Glutamatergic neuron (in vitro differentiated cells): ENCODE measurements around the gene CLIP1. TPM values are rescaled to one million over a fixed set of nuclear protein-coding genes. Genes with fewer than 3 reads are reported as not detected.
"Not testable (repeated sequence)": the region's sequence is repeated elsewhere in the genome, so short reads cannot be mapped to it uniquely, and the experiment has no call there.

Source experiments
- DNase-seq: peaks from one replicate; pipeline ENCODE4 v3.0.0; 2022
- H3K27ac Mint-ChIP-seq: one replicate; pipeline ENCODE4 v1.8.0; 2020; ENCODE audit warnings: mild to moderate bottlenecking, mixed read lengths, inconsistent platforms; ENCODE audit not compliant: unreplicated experiment
- H3K27me3 Mint-ChIP-seq: one replicate; pipeline ENCODE4 v1.8.0; 2020; ENCODE audit warnings: mild to moderate bottlenecking, moderate library complexity, mixed read lengths, inconsistent platforms; ENCODE audit not compliant: unreplicated experiment
- H3K36me3 Mint-ChIP-seq: one replicate; pipeline ENCODE4 v1.8.0; 2020; ENCODE audit warnings: mild to moderate bottlenecking, mixed read lengths, inconsistent platforms; ENCODE audit not compliant: unreplicated experiment
- H3K4me1 Mint-ChIP-seq: one replicate; pipeline ENCODE4 v1.8.0; 2020; ENCODE audit warnings: mild to moderate bottlenecking, low read depth, mixed read lengths, inconsistent platforms; ENCODE audit not compliant: unreplicated experiment
- H3K4me3 Mint-ChIP-seq: one replicate; pipeline ENCODE4 v1.8.0; 2020; ENCODE audit warnings: mild to moderate bottlenecking, mixed read lengths, inconsistent platforms; ENCODE audit not compliant: unreplicated experiment
- H3K9me3 Mint-ChIP-seq: one replicate; pipeline ENCODE4 v1.8.0; 2020; ENCODE audit warnings: mild to moderate bottlenecking, moderate library complexity, mixed read lengths, inconsistent platforms; ENCODE audit not compliant: unreplicated experiment
- total RNA-seq: library from RNA; stranded (reverse); fragmentation: NEBNext Ultra II Directional; extraction: Animal tissue kit (Norgen Biotek cat#: 25700); gene quantifications from one replicate; pipeline ENCODE4 v1.2.1, GENCODE V29; 2021; ENCODE audit not compliant: unreplicated experiment
- TF ChIP-seq, protein P1 (sequence below): fragments of 200-600 bp; sonication (generic); IDR thresholded peaks from one replicate; pipeline ENCODE4 v1.5.0; 2021; ENCODE audit not compliant: partially characterized antibody, unreplicated experiment

The CLIP1 gene
- total RNA-seq, 1 donor from 2014 or later, result 65.7 TPM

DNA sequence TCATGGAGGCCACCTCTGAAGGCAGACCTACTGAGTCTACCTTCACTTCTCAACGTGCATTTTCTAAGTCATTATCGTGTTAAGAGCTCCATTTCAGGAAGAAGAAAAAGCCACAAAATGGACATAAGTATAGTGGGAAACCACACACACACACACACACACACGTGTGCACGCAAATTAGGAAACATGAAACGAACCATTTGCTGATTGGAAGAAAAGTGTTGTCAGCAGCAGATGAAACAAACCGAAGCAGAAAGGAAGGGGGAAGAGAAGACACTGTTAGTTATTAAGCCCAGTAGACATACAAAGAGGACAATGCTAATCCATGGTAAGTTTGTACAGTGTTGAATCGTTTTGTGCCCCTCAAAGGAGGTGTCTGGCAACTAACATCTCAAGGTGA is 146.2 kb downstream of the CLIP1 start:
- TF ChIP-seq, protein P1, sequence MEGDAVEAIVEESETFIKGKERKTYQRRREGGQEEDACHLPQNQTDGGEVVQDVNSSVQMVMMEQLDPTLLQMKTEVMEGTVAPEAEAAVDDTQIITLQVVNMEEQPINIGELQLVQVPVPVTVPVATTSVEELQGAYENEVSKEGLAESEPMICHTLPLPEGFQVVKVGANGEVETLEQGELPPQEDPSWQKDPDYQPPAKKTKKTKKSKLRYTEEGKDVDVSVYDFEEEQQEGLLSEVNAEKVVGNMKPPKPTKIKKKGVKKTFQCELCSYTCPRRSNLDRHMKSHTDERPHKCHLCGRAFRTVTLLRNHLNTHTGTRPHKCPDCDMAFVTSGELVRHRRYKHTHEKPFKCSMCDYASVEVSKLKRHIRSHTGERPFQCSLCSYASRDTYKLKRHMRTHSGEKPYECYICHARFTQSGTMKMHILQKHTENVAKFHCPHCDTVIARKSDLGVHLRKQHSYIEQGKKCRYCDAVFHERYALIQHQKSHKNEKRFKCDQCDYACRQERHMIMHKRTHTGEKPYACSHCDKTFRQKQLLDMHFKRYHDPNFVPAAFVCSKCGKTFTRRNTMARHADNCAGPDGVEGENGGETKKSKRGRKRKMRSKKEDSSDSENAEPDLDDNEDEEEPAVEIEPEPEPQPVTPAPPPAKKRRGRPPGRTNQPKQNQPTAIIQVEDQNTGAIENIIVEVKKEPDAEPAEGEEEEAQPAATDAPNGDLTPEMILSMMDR, result no peak
- DNase-seq, result no peak
- Mint-ChIP-seq H3K4me1 (no peaks in the 10 kb centered on the region), H3K9me3 (peaks cover 1% of the 10 kb centered on the region), H3K4me3 (no peak overlapping the region), H3K27me3 (no peaks in the 10 kb centered on the region), H3K36me3 (no peaks in the 10 kb centered on the region), H3K27ac (no peak overlapping the region)

DNA sequence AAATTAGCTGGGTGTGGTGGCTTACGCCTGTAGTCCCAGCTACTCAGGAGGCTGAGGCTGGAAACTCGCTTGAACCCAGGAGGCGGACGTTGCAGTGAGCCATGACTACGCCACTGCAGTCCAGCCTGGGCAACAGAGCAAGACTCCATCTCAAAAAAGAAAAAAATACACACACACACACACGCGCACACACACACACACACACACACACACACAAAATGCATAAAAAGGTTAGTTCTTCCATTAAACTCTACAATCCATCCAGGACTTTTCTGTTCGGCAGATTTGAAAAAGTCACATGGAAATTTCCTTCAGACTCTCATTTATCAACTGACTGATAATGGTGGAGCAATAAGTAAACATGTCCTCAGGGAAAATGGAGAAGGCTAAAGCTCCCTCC is 147.0 kb downstream of the CLIP1 start:
- Mint-ChIP-seq H3K9me3 (peaks cover 1% of the 10 kb centered on the region), H3K27me3 (no peaks in the 10 kb centered on the region), H3K27ac (no peak overlapping the region), H3K4me1 (no peaks in the 10 kb centered on the region), H3K4me3 (no peak overlapping the region), H3K36me3 (no peaks in the 10 kb centered on the region)
- TF ChIP-seq, protein P1, result no peak
- DNase-seq, result no peak

DNA sequence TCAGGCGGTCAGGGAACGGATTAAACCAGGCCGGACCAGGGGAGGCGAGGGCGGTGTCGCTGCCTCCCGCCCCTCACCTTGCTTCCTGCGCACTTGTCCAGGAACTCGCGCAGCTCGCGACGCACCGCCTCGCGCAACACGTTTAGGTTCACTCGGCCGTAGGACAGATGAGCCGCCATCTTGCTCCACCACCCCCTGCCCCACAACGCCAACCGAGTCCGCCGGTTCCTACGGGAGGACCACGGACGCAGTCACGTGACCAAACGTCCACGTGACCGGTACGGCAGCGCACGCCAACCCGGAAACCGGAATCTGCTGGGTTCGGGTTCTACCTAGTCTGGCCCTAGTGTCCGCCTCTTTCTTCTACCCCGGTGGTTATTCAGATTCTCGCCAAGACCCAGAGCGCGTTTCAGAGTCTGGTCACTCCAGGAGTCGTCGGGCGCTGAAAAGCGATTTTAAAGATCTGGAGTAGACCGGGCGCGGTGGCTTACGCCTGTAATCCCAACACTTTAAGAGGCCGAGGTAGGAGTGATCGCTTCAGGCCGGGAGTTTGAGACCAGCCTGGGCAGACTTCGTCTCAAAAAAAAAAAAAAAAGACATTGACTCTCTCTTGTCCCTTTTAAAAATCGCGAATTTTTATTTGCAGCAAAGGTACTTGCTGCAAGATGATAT is 156.1 kb downstream of the CLIP1 start, which contains the start of gene VPS33A:
Gene VPS33A, minus strand, starts transcription at position 265 of the 672 bp plus-strand sequence. Its CDS starts 86 bp downstream, at position 179.
- TF ChIP-seq, protein P1, result no peak
- Mint-ChIP-seq H3K27me3 (peaks cover 16% of the 10 kb centered on the region), H3K27ac (peak within 1 kb of the TSS; percentile 97), H3K36me3 (peaks cover 4% of the 10 kb centered on the region), H3K4me3 (peak within 1 kb of the TSS; percentile 97), H3K4me1 (peaks cover 4% of the 10 kb centered on the region), H3K9me3 (peaks cover 13% of the 10 kb centered on the region)
- DNase-seq, result peak; percentile 98

DNA sequence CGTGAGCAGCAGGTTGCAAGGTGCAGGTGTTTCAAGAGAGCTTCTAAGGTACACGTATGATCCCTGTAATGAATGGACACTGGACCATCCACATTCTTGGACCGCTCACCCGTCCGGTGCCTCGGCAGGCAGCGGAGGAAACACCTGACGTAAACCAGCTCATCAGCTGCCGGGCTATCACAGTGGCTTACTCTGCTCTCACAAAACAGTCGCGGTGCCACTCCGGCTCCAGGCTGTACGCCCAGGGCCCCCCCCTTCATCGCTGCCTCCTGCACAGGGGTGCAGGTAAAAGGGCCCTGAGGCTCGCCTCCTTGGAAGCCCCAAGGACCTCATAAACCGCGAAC is 156.6 kb downstream of the CLIP1 start:
- Mint-ChIP-seq H3K4me1 (peaks cover 4% of the 10 kb centered on the region), H3K27ac (peak overlapping the region; percentile 97), H3K9me3 (peaks cover 13% of the 10 kb centered on the region), H3K27me3 (peaks cover 16% of the 10 kb centered on the region), H3K36me3 (peaks cover 4% of the 10 kb centered on the region), H3K4me3 (peak overlapping the region; percentile 97)
- TF ChIP-seq, protein P1, result no peak
- DNase-seq, result no peak

DNA sequence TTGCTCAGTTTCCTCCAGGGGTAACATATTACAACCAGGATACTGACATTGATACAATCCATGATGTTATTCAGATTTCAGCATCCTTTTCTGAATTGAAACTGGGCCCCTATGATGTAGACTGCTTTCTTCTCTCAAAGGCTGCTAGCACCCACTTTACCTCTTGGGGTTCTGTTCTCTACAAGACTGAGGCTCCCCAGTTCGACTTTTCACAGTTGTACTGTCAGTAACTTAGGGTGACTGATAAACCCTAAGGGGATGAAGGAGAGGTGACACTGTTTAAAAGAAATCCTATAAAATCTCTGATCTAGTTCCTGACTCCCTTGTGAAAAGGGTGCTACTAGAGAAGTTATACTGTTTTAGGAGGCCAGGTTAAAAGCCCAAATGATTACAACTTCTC is 157.0 kb downstream of the CLIP1 start:
- Mint-ChIP-seq H3K4me3 (peak overlapping the region; percentile 97), H3K27me3 (peaks cover 16% of the 10 kb centered on the region), H3K9me3 (peaks cover 13% of the 10 kb centered on the region), H3K27ac (peak overlapping the region; percentile 97), H3K36me3 (peaks cover 4% of the 10 kb centered on the region), H3K4me1 (peaks cover 4% of the 10 kb centered on the region)
- TF ChIP-seq, protein P1, result no peak
- no peak for DNase-seq

DNA sequence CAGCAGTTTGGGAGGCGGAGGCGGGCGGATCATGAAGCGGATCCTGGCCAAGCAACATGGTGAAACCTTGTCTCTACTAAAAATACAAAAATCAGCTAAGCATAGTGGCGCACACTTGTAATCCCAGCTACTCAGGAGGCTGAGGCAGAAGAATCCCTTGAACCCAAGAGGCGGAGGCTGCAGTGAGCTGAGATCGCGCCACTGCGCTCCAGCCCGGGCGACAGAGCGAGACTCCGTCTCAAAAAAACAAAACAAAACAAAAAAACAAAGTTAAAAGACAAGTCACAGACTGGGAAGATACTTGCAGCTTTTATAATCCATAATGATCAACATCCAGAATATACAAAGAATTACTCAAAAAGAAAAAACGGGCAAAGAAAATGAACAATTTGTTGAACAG is 161.7 kb downstream of the CLIP1 start:
- not testable (repeated sequence) for H3K9me3 Mint-ChIP-seq, DNase-seq, H3K4me1 Mint-ChIP-seq, H3K4me3 Mint-ChIP-seq, H3K36me3 Mint-ChIP-seq, H3K27ac Mint-ChIP-seq, H3K27me3 Mint-ChIP-seq

DNA sequence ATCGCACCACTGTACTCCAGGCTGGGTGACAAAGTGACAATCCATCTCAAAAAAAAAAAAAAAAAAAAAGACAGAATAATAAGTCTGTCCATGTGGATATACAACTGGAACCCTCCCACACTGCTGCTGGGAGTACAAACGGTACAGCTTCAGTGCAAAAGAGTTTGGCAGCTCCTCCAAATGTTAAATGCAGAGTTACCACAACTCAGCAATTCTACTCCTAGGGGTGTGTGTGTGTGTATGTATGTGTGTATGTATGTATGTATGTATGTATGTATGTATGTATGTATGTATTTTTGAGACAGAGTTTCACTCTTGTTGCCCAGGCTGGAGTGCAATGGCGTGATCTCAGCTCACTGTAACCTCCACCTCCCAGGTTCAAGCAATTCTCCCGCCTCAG is 163.5 kb downstream of the CLIP1 start:
- not testable (repeated sequence) for H3K27me3 Mint-ChIP-seq, H3K36me3 Mint-ChIP-seq, H3K9me3 Mint-ChIP-seq, H3K4me3 Mint-ChIP-seq, H3K4me1 Mint-ChIP-seq, DNase-seq, H3K27ac Mint-ChIP-seq

DNA sequence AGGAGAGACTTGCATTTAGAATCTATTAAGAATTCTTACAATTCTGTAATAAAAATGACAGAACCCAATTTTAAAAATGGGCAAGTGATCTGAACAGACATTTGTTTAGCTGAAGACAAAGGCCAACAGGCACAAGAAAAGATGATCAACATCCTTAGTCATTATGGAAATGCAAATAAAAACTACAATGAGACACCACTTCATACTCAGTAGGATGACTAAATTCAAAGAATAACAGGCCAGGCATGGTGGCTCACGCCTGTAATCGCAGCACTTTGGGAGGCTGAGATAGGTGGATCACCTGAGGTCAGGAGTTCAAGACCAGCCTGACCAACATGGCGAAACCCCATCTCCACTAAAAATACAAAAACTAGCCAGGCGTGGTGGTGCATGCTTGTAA is 164.0 kb downstream of the CLIP1 start:
- H3K36me3 Mint-ChIP-seq, H3K9me3 Mint-ChIP-seq, H3K4me3 Mint-ChIP-seq, H3K27ac Mint-ChIP-seq, DNase-seq, H3K4me1 Mint-ChIP-seq, H3K27me3 Mint-ChIP-seq: not testable (repeated sequence)
